ENCODE measurements around the gene EDDM3A. TPM values are rescaled to one million over a fixed set of nuclear protein-coding genes. Genes with fewer than 3 reads are reported as not detected.

Gene EDDM3A
- total RNA-seq, 1 donor from 2014 or later: not detected

GRCh38 chr14:20774258-20774824 is 28.7 kb downstream of the EDDM3A start:
- no peak for DNase-seq (ENCODE audit: low spot score)
- peaks cover 17% of the 10 kb centered on the region for H3K27me3 Mint-ChIP-seq (ENCODE audit: low read depth)
- intact Hi-C loops (cut with micrococcal nuclease): no loop called here
- H3K27ac Mint-ChIP-seq: no peak overlapping the region
- no peaks in the 10 kb centered on the region for H3K4me1 Mint-ChIP-seq (ENCODE audit: low read depth)
- no peaks in the 10 kb centered on the region for H3K9me3 Mint-ChIP-seq
- H3K36me3 Mint-ChIP-seq (ENCODE audit: low read depth): no peaks in the 10 kb centered on the region
- H3K4me3 Mint-ChIP-seq (ENCODE audit: low read depth): no peak overlapping the region

- Mint-ChIP-seq H3K36me3 (ENCODE audit: low read depth) (no peaks in the 10 kb centered on the region), H3K9me3 (no peaks in the 10 kb centered on the region), H3K27me3 (ENCODE audit: low read depth) (peaks cover 16% of the 10 kb centered on the region), H3K27ac (no peak overlapping the region), H3K4me3 (ENCODE audit: low read depth) (no peak overlapping the region), H3K4me1 (ENCODE audit: low read depth) (no peaks in the 10 kb centered on the region)
- no peak for DNase-seq (ENCODE audit: low spot score)
- intact Hi-C loops (cut with micrococcal nuclease): no loop called here
Observed at GRCh38 chr14:20775043-20775442, 29.4 kb downstream of the EDDM3A start.

DNA sequence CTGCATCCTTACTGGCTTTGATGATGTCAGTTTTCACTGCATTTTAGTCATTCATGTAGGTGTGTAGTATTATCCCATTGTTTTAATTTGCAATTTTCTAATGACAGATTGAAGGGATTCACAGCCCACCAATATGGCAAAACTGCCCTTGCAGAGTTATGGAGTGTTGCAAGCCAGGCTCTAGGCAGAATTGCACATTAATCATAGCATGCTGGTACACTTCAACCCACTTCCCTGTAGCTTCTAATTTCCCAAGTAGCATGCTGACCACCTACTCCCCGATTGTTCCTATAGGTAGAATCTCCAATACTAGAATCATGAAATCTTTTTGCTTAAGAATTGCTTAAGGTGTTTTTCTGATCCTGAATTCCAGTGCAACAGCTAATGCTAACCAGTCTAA is 30.2 kb downstream of the EDDM3A start:
- intact Hi-C loops (cut with micrococcal nuclease): no loop called here
- Mint-ChIP-seq H3K36me3 (ENCODE audit: low read depth) (no peaks in the 10 kb centered on the region), H3K9me3 (no peaks in the 10 kb centered on the region), H3K4me1 (ENCODE audit: low read depth) (peaks cover 3% of the 10 kb centered on the region), H3K4me3 (ENCODE audit: low read depth) (no peak overlapping the region), H3K27me3 (ENCODE audit: low read depth) (peaks cover 16% of the 10 kb centered on the region), H3K27ac (no peak overlapping the region)
- DNase-seq (ENCODE audit: low spot score): no peak

DNA sequence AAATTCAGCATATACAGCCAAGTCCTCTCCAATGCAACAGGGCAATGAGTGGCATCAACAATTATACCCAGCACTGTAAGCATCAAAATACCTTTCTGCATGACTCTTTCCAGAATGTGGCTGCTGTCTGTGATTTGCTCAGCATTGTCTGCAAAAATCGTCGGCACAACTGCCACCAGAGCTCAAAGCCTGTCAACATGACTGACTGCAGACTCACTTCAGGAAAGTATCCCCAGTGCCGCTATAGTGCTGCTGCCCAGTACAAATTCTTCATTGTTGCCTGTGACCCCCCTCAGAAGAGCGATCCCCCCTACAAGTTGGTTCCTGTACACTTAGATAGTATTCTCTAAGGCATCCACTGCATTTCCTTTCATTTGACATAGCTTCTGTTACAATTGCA is 36.1 kb downstream of the EDDM3A start:
- intact Hi-C loops (cut with micrococcal nuclease): no loop called here
- Mint-ChIP-seq H3K27ac (peak overlapping the region; percentile 66), H3K9me3 (no peaks in the 10 kb centered on the region), H3K4me1 (ENCODE audit: low read depth) (peaks cover 22% of the 10 kb centered on the region), H3K36me3 (ENCODE audit: low read depth) (no peaks in the 10 kb centered on the region), H3K4me3 (ENCODE audit: low read depth) (peak overlapping the region; percentile 54), H3K27me3 (ENCODE audit: low read depth) (peaks cover 8% of the 10 kb centered on the region)
- DNase-seq (ENCODE audit: low spot score): no peak

- peaks cover 22% of the 10 kb centered on the region for H3K4me1 Mint-ChIP-seq (ENCODE audit: low read depth)
- H3K4me3 Mint-ChIP-seq (ENCODE audit: low read depth): peak overlapping the region; percentile 54
- no peaks in the 10 kb centered on the region for H3K9me3 Mint-ChIP-seq
- no peak for DNase-seq (ENCODE audit: low spot score)
- H3K36me3 Mint-ChIP-seq (ENCODE audit: low read depth): no peaks in the 10 kb centered on the region
- peak overlapping the region; percentile 66 for H3K27ac Mint-ChIP-seq
- peaks cover 8% of the 10 kb centered on the region for H3K27me3 Mint-ChIP-seq (ENCODE audit: low read depth)
- intact Hi-C loops (cut with micrococcal nuclease): no loop called here
Observed at GRCh38 chr14:20782280-20782890, 36.7 kb downstream of the EDDM3A start.

GRCh38 chr14:20787025-20787424 is 41.3 kb downstream of the EDDM3A start:
- intact Hi-C loops (cut with micrococcal nuclease): no loop called here
- peaks cover 9% of the 10 kb centered on the region for H3K4me1 Mint-ChIP-seq (ENCODE audit: low read depth)
- DNase-seq (ENCODE audit: low spot score): no peak
- H3K27ac Mint-ChIP-seq: no peak overlapping the region
- no peaks in the 10 kb centered on the region for H3K9me3 Mint-ChIP-seq
- no peaks in the 10 kb centered on the region for H3K27me3 Mint-ChIP-seq (ENCODE audit: low read depth)
- no peak overlapping the region for H3K4me3 Mint-ChIP-seq (ENCODE audit: low read depth)
- no peaks in the 10 kb centered on the region for H3K36me3 Mint-ChIP-seq (ENCODE audit: low read depth)

DNA sequence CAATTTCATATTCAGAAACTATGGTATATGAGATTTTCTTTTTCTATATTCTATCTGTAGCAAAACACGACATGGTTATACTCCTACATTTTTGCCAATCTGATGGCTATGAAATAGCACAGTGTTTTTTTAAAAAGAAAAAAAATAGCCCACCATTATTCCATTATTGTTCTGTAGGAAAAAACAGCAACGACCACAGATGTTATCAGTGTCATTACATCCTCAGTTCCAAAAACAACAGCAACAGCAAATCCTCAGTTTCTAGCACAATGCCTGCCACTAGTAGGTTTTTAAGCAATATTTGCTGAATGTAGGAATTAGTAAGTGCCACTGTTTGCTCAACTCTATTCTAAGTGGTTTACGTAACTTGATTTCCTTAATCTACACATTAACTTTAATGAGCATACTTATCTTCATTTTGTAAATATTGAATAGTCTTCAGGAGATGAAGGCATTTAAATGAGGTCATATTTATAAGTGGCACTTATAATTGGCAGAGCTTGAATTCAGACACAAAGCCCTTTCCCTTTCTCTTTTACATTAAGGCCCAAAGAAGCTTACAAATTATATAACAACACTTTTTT is 43.6 kb downstream of the EDDM3A start:
- H3K36me3 Mint-ChIP-seq (ENCODE audit: low read depth): no peaks in the 10 kb centered on the region
- no peak for DNase-seq (ENCODE audit: low spot score)
- no peak overlapping the region for H3K27ac Mint-ChIP-seq
- no peak overlapping the region for H3K4me3 Mint-ChIP-seq (ENCODE audit: low read depth)
- intact Hi-C loops (cut with micrococcal nuclease): no loop called here
- H3K9me3 Mint-ChIP-seq: no peaks in the 10 kb centered on the region
- H3K27me3 Mint-ChIP-seq (ENCODE audit: low read depth): peaks cover 4% of the 10 kb centered on the region
- peaks cover 4% of the 10 kb centered on the region for H3K4me1 Mint-ChIP-seq (ENCODE audit: low read depth)

DNA sequence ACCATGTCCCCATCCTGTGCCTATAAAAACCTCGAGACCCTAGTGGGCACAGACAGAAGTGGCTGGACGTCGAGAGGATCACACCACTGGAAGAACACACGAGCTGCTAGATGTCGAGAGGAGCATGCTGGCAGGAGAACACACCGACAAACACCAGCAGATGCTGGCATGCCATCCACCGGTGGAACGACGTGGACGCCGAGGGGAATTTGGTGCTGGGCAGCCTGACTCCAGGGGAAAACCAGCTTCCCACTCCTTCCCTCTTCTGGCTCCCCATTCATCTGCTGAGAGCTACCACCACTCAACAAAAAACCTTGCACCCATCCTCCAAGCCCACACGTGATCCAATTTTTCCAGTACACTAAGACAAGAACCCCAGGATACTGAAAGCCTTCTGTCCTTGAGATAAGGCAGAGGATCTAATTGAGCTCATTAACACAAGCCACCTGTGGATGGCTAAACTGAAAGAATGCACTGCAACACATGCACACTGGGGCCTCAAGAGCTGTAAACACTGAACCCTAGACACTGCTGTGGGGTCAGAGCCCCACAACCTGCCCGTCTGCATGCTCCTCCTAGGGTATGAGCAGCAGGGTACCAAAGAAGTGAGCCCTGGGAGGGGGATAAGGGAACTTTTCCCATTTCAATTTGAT is 44.9 kb downstream of the EDDM3A start:
- DNase-seq (ENCODE audit: low spot score): no peak
- H3K4me3 Mint-ChIP-seq (ENCODE audit: low read depth): no peak overlapping the region
- H3K36me3 Mint-ChIP-seq (ENCODE audit: low read depth): no peaks in the 10 kb centered on the region
- no peak overlapping the region for H3K27ac Mint-ChIP-seq
- intact Hi-C loops (cut with micrococcal nuclease): no loop called here
- no peaks in the 10 kb centered on the region for H3K9me3 Mint-ChIP-seq
- H3K27me3 Mint-ChIP-seq (ENCODE audit: low read depth): peaks cover 5% of the 10 kb centered on the region
- peaks cover 4% of the 10 kb centered on the region for H3K4me1 Mint-ChIP-seq (ENCODE audit: low read depth)

DNA sequence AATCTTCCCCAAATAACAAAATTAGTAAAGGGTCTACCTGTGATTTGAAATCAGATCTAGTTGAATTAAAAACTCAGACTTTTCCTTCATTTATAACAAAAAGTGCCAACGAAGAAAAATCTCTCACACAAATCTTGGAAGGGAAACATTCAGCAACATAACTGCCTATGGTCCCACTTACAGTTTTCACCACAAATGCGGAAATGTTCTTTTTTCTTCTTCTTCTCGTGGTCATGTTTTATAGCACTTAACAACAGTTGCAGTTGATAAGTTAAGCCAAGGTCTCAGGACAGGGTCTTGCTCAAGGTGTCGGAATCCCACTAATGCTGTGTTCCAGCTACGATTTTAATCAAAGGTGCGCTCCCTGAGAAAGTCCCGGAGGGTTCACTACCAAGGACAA is 45.5 kb downstream of the EDDM3A start:
- no peak for DNase-seq (ENCODE audit: low spot score)
- Mint-ChIP-seq H3K4me3 (ENCODE audit: low read depth) (no peak overlapping the region), H3K27me3 (ENCODE audit: low read depth) (peaks cover 5% of the 10 kb centered on the region), H3K27ac (no peak overlapping the region), H3K9me3 (no peaks in the 10 kb centered on the region), H3K36me3 (ENCODE audit: low read depth) (no peaks in the 10 kb centered on the region), H3K4me1 (ENCODE audit: low read depth) (peaks cover 4% of the 10 kb centered on the region)
- intact Hi-C loops (cut with micrococcal nuclease): no loop called here

DNA sequence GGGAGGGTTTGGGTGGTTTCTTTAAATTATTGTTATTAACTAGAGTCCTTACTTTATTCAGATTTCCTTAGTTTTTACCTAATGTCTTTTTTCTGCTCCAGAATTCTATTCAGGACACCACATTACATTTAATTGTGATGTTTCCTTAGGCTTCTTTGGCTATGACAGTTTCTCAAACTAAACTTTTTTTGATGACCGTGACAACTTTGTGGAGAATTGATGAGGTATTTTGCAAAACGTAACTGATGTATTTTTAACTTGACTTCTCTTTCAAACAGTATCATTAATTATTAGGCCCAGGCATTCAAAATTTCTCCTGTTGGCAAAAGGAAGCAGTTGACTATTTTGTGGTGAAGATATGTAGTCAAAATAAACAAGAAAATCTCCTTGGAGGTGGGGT is 45.9 kb downstream of the EDDM3A start:
- no peak for DNase-seq (ENCODE audit: low spot score)
- H3K4me3 Mint-ChIP-seq (ENCODE audit: low read depth): no peak overlapping the region
- H3K27me3 Mint-ChIP-seq (ENCODE audit: low read depth): peaks cover 5% of the 10 kb centered on the region
- H3K9me3 Mint-ChIP-seq: no peaks in the 10 kb centered on the region
- H3K27ac Mint-ChIP-seq: no peak overlapping the region
- H3K4me1 Mint-ChIP-seq (ENCODE audit: low read depth): peaks cover 4% of the 10 kb centered on the region
- intact Hi-C loops (cut with micrococcal nuclease): no loop called here
- H3K36me3 Mint-ChIP-seq (ENCODE audit: low read depth): no peaks in the 10 kb centered on the region

DNA sequence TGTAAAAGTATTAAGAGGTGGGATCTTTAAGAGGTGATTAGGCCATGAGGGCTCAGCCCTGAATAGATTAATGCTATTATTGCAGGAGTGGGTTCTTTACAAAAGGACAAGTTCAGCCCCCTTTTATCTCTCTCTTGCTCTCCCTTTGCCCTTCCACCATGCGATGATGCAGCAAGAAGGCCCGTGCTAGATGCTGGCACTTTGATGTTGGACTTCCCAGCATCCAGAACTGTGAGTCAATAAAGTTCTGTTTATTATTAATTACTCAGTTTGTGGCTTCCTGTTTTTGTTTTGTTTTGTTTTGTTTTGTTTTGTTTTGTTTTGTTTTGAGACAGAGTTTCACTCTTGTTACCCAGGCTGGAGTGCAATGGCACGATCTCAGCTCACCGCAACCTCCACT is 46.9 kb downstream of the EDDM3A start:
- Mint-ChIP-seq H3K4me1 (ENCODE audit: low read depth) (peaks cover 4% of the 10 kb centered on the region), H3K27me3 (ENCODE audit: low read depth) (peaks cover 5% of the 10 kb centered on the region), H3K4me3 (ENCODE audit: low read depth) (no peak overlapping the region), H3K36me3 (ENCODE audit: low read depth) (no peaks in the 10 kb centered on the region), H3K27ac (no peak overlapping the region), H3K9me3 (no peaks in the 10 kb centered on the region)
- intact Hi-C loops (cut with micrococcal nuclease): no loop called here
- no peak for DNase-seq (ENCODE audit: low spot score)

GRCh38 chr14:20794644-20795369 is 49.1 kb downstream of the EDDM3A start:
- H3K4me3 Mint-ChIP-seq (ENCODE audit: low read depth): no peak overlapping the region

GRCh38 chr14:20797164-20797563 is 51.5 kb downstream of the EDDM3A start:
- DNase-seq (ENCODE audit: low spot score): no peak
- intact Hi-C loops (cut with micrococcal nuclease): no loop called here
- H3K4me3 Mint-ChIP-seq (ENCODE audit: low read depth): no peak overlapping the region
- no peak overlapping the region for H3K27ac Mint-ChIP-seq
- H3K9me3 Mint-ChIP-seq: no peaks in the 10 kb centered on the region
- peaks cover 4% of the 10 kb centered on the region for H3K4me1 Mint-ChIP-seq (ENCODE audit: low read depth)
- no peaks in the 10 kb centered on the region for H3K36me3 Mint-ChIP-seq (ENCODE audit: low read depth)
- peaks cover 19% of the 10 kb centered on the region for H3K27me3 Mint-ChIP-seq (ENCODE audit: low read depth)

More at GRCh38 chr14:20794644-20795369, 49.1 kb downstream of the EDDM3A start:
- intact Hi-C loops (cut with micrococcal nuclease): no loop called here
- peaks cover 4% of the 10 kb centered on the region for H3K4me1 Mint-ChIP-seq (ENCODE audit: low read depth)
- peaks cover 19% of the 10 kb centered on the region for H3K27me3 Mint-ChIP-seq (ENCODE audit: low read depth)
- H3K9me3 Mint-ChIP-seq: no peaks in the 10 kb centered on the region
- no peak overlapping the region for H3K27ac Mint-ChIP-seq
- no peaks in the 10 kb centered on the region for H3K36me3 Mint-ChIP-seq (ENCODE audit: low read depth)
- no peak for DNase-seq (ENCODE audit: low spot score)

All from activated T-helper 2 cell treated with anti-CD3 and anti-CD28 coated beads, Interferon-gamma antibody, Interleukin-2, Interleukin-4, amounts not matched to agents 10 μg/mL and 5 μg/mL and 100 μg/mL, durations not matched to agents 14 hours and 24 hours and 36 hours (primary cell).